Measurements from ENCODE around the gene ZNF76.

GRCh38 chr6:35240838-35241801 is 18.4 kb upstream of the ZNF76 start:
- TF ChIP-seq POLR2A (IDR thresholded peaks at IDR 0.05; ENCODE audit: low read depth, low read length) = no peak
- TF ChIP-seq POLR2AphosphoS5 (IDR thresholded peaks at IDR 0.05; ENCODE audit: low read depth, low read length) = no peak
- TF ChIP-seq TAF1 (IDR thresholded peaks at IDR 0.05; ENCODE audit: borderline replicate concordance, low read depth, low read length) = no peak

Data from GM12892 (cell line).